SU-DHL-6 (cell line): Measurements from ENCODE around the gene KCNK1.

Experiments
- H2AFZ ChIP-seq: fragments of 200-600 bp; sonication (generic); 2 replicates; pipeline ENCODE4 v1.6.1; 2014; ENCODE audit warnings: low read depth, mild to moderate bottlenecking, moderate library complexity, mixed read lengths, antibody characterized with exemption, low read length; ENCODE audit not compliant: severe bottlenecking
- H3F3A ChIP-seq: fragments of 200-600 bp; shearing (Covaris generic); 2 replicates; pipeline ENCODE4 v1.6.0; 2016; ENCODE audit warnings: antibody characterized with exemption, mild to moderate bottlenecking; ENCODE audit not compliant: insufficient read depth
- H3K27ac ChIP-seq: fragments of 200-600 bp; sonication (generic); 2 replicates; pipeline ENCODE4 v1.5.1; 2016; ENCODE audit warnings: low read depth, mild to moderate bottlenecking, low read length, moderate library complexity, mixed read lengths
- H3K27me3 ChIP-seq: fragments of 200-600 bp; sonication (generic), shearing (Covaris generic); 2 replicates; pipeline ENCODE4 v1.6.0; 2014; ENCODE audit warnings: mild to moderate bottlenecking, low read length
- H3K36me3 ChIP-seq: fragments of 200-600 bp; sonication (generic); 2 replicates; pipeline ENCODE4 v1.6.1; 2014; ENCODE audit warnings: mild to moderate bottlenecking, low read length, mixed read lengths
- H3K4me2 ChIP-seq: fragments of 300-600, 200-600 bp; shearing (Covaris generic), sonication (generic); 2 replicates; pipeline ENCODE4 v1.6.0; 2014; ENCODE audit warnings: low read length, low read depth, mild to moderate bottlenecking; ENCODE audit not compliant: poor library complexity, severe bottlenecking
- H3K4me3 ChIP-seq: fragments of 200-600 bp; sonication (generic); 2 replicates; pipeline ENCODE4 v1.5.1; 2014; ENCODE audit warnings: antibody characterized with exemption, low read length, mild to moderate bottlenecking, mixed read lengths; ENCODE audit not compliant: insufficient read depth, poor library complexity, severe bottlenecking
- H3K79me2 ChIP-seq: fragments of 200-600 bp; sonication (generic); 2 replicates; pipeline ENCODE4 v1.6.1; 2014; ENCODE audit warnings: mild to moderate bottlenecking, low read length, moderate library complexity; ENCODE audit not compliant: insufficient read depth
- H3K9ac ChIP-seq: fragments of 200-600 bp; sonication (generic); 2 replicates; pipeline ENCODE4 v1.7.0; 2014; ENCODE audit warnings: mild to moderate bottlenecking, low read length
- H3K9me2 ChIP-seq: fragments of 200-600 bp; sonication (generic); replicated peaks from 2 replicates; pipeline ENCODE4 v1.6.1; 2014; ENCODE audit warnings: low read length; ENCODE audit not compliant: insufficient read depth
- H3K9me3 ChIP-seq: fragments of 200-600 bp; sonication (generic); 2 replicates; pipeline ENCODE4 v1.6.1; 2014; ENCODE audit warnings: low read length, mixed read lengths; ENCODE audit not compliant: insufficient read depth
- H4K20me1 ChIP-seq: fragments of 200-600 bp; sonication (generic); 2 replicates; pipeline ENCODE4 v1.6.1; 2014; ENCODE audit warnings: low read depth, mild to moderate bottlenecking, antibody characterized with exemption, low read length, moderate library complexity, mixed read lengths
- EZH2phosphoT487 ChIP-seq: fragments of 200-600 bp; sonication (generic), shearing (Covaris generic); conservative IDR thresholded peaks from 2 replicates; pipeline ENCODE4 v1.6.1; 2018; ENCODE audit warnings: mild to moderate bottlenecking, antibody characterized with exemption, low read length, moderate library complexity, mixed read lengths
- TF ChIP-seq, protein P1 (sequence below): fragments of 200-600 bp; sonication (generic); IDR thresholded peaks from one replicate; pipeline ENCODE4 v1.5.1; 2017; ENCODE audit warnings: antibody characterized with exemption, mild to moderate bottlenecking, low read length, moderate library complexity; ENCODE audit not compliant: insufficient read depth, poor library complexity, severe bottlenecking

KCNK1 gene

DNA sequence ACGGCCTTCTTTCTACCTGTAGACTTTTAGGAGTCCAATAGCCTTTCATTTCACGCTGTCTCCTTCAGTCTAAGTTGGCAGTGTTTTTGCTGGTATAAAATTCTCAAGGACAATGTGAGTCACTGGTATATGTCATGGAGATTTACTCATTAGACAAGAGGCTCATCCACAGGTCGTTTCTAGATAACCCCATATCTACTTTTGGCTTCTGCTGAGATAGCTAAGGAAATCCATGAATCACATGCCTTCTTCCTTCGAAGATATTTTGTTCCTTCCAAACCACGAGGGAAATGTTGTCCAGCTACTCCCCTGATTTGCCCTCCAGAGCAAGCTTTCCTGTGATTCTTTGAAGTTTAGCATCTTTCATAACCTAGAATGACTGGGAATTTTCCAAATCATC, 38.5 kb upstream of the KCNK1 start:
- no peak overlapping the region for H2AFZ ChIP-seq

DNA sequence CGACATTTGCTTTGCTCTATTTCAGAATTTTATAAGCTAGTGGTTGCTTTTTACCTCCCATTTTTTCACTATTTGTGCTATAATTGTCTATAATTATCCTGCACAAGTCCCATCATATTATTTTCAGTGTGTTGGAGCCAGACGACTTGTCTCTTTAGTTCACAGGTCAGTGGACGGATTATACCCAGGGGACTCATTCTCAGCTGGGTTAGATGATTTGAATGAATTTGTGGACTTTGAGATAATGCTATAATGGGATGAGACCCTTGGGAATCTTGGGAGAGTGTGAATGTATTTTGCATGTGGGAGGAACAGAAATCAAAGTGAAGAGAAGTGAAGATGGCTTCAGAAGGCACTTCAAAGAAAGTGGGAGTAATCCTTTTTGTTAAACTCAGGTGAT, 31.5 kb upstream of the KCNK1 start:
- no peak overlapping the region for H3K9ac ChIP-seq
- no peaks in the 10 kb centered on the region for H3K79me2 ChIP-seq
- no peak overlapping the region for H3K4me2 ChIP-seq
- no peaks in the 10 kb centered on the region for H3K9me3 ChIP-seq
- no peaks in the 10 kb centered on the region for H3K36me3 ChIP-seq
- no peak overlapping the region for H3K27ac ChIP-seq
- H4K20me1 ChIP-seq = no peaks in the 10 kb centered on the region
- H3F3A ChIP-seq = no peaks in the 10 kb centered on the region
- no peaks in the 10 kb centered on the region for H3K27me3 ChIP-seq
- H2AFZ ChIP-seq = no peak overlapping the region
- TF ChIP-seq, protein P1, sequence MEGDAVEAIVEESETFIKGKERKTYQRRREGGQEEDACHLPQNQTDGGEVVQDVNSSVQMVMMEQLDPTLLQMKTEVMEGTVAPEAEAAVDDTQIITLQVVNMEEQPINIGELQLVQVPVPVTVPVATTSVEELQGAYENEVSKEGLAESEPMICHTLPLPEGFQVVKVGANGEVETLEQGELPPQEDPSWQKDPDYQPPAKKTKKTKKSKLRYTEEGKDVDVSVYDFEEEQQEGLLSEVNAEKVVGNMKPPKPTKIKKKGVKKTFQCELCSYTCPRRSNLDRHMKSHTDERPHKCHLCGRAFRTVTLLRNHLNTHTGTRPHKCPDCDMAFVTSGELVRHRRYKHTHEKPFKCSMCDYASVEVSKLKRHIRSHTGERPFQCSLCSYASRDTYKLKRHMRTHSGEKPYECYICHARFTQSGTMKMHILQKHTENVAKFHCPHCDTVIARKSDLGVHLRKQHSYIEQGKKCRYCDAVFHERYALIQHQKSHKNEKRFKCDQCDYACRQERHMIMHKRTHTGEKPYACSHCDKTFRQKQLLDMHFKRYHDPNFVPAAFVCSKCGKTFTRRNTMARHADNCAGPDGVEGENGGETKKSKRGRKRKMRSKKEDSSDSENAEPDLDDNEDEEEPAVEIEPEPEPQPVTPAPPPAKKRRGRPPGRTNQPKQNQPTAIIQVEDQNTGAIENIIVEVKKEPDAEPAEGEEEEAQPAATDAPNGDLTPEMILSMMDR = no peak
- no peak for TF ChIP-seq EZH2phosphoT487
- H3K9me2 ChIP-seq = no peaks in the 10 kb centered on the region
- H3K4me3 ChIP-seq = no peak overlapping the region

More for the DNA sequence above, 38.5 kb upstream of the KCNK1 start:
- TF ChIP-seq, protein P1 = no peak
- TF ChIP-seq EZH2phosphoT487 = no peak
- no peaks in the 10 kb centered on the region for H3K27me3 ChIP-seq
- no peaks in the 10 kb centered on the region for H3K79me2 ChIP-seq
- no peak overlapping the region for H3K4me2 ChIP-seq
- H4K20me1 ChIP-seq = no peaks in the 10 kb centered on the region
- no peaks in the 10 kb centered on the region for H3K36me3 ChIP-seq
- no peaks in the 10 kb centered on the region for H3F3A ChIP-seq
- no peak overlapping the region for H3K9ac ChIP-seq
- H3K9me3 ChIP-seq = no peaks in the 10 kb centered on the region
- H3K27ac ChIP-seq = no peak overlapping the region
- H3K9me2 ChIP-seq = no peaks in the 10 kb centered on the region
- no peak overlapping the region for H3K4me3 ChIP-seq

DNA sequence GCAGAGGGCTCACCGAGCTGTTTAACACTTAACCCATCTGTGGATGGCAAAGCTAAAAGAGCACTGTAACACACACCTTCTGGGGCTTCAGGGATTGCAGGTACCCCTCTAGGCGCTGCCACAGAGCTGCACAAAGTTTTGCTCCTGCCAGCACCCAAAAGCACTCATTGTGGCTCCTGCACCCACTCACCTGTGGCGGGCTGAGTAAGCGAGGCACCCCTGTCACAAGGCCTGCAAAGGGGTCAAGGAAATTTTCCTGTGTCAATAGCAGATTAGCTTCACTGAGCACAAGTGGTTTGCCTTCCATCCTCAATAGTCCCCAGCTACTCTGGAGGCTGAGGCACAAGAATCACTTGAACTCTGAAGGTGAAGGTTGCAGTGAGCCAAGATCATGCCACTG, 29.5 kb upstream of the KCNK1 start:
- H3K27ac ChIP-seq = no peak overlapping the region
- no peak overlapping the region for H3K4me3 ChIP-seq
- no peaks in the 10 kb centered on the region for H4K20me1 ChIP-seq
- no peaks in the 10 kb centered on the region for H3K9me2 ChIP-seq
- H3K4me2 ChIP-seq = no peak overlapping the region
- no peaks in the 10 kb centered on the region for H3K27me3 ChIP-seq
- TF ChIP-seq, protein P1 = no peak
- no peak for TF ChIP-seq EZH2phosphoT487
- no peaks in the 10 kb centered on the region for H3K36me3 ChIP-seq
- no peaks in the 10 kb centered on the region for H3F3A ChIP-seq
- H2AFZ ChIP-seq = no peak overlapping the region
- no peaks in the 10 kb centered on the region for H3K9me3 ChIP-seq
- no peak overlapping the region for H3K9ac ChIP-seq
- no peaks in the 10 kb centered on the region for H3K79me2 ChIP-seq

DNA sequence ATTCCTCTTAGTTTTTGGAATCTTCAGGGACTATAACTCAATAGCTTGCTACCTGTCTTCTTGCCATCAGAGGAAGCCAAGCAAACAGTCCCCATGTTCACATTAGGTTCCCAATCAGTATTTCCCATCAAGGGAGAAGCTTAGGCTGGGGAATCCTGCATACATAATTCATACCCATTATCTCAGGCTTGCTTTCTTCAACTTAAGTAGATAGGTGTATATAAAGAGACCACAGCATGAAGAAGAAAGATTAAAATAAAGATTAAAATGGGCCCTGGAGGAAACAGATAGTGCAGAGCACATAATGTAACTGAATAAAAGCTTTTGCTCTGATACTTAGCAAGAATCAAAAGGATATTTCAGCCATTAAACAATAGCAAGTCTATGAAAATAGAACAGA, 29.0 kb upstream of the KCNK1 start:
- Histone ChIP-seq H2AFZ (no peak overlapping the region), H3K79me2 (no peaks in the 10 kb centered on the region), H3K9me2 (no peaks in the 10 kb centered on the region), H3K36me3 (no peaks in the 10 kb centered on the region), H3K27ac (no peak overlapping the region), H3K27me3 (no peaks in the 10 kb centered on the region), H3F3A (no peaks in the 10 kb centered on the region), H4K20me1 (no peaks in the 10 kb centered on the region), H3K9ac (no peak overlapping the region), H3K9me3 (no peaks in the 10 kb centered on the region), H3K4me2 (no peak overlapping the region), H3K4me3 (no peak overlapping the region)
- TF ChIP-seq, protein P1 = no peak
- no peak for TF ChIP-seq EZH2phosphoT487
